Measurements from ENCODE around the gene KDSR. TPM values are rescaled to one million over a fixed set of nuclear protein-coding genes. Genes with fewer than 3 reads are reported as not detected.

The KDSR gene
- total RNA-seq, 1 experiment from 2014 or later, result 41.7 TPM

DNA sequence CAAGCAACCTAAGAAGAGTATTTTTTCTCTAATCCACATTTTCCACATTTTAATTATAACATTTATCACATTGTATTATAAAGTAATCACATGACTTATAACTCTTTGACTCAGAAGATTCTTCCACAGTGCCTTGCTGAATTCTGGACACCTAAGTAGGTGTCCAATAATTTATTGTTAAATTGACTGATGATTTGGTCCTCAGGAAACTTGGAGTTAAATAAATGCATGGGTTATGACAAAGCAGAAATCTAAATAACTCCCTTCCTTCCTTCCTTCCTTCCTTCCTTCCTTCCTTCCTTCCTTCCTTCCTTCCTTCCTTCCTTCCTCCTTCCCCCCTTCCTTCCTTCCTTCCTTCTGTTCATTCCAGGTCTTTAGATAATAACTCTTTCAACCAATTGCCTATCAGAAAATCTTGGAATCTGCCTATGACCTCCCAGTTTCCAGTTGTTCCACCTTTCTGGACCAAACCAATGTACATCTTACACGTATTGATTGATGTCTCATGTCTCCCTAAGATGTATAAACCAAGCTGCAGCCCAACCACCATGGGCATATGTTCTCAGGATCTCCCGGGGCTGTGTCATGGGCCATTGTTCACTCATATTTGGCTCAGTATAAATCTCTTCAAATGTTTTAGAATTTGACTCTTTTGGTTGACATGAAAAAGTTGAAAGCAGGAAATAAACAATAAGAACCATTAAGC, 10.4 kb upstream of the KDSR start:
- H3K9me3 ChIP-seq (ENCODE audit: insufficient read depth, low read depth), result no peaks in the 10 kb centered on the region

DNA sequence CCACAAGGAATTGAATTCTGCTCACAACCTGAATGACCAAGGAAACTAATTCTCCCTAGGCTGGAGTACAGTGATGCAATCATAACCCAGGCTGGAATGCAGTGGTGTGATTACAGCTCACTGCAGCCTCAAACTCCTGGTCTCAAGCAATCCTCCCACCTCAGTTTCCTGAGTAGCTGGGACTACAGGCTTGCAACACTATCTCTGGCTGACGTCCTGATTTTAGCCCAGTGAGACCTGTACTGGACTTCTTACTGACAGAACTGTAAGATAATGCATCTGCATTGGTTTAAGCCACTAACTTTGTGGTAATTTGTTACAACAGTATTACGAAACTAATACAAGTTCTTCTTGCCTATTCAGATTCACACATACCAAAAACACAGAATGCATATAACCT, 9.5 kb upstream of the KDSR start:
- Histone ChIP-seq H3K27ac (no peak overlapping the region), H3K4me2 (no peak overlapping the region), H3K9me3 (ENCODE audit: insufficient read depth, low read depth) (no peaks in the 10 kb centered on the region), H3K79me2 (ENCODE audit: low read depth) (no peaks in the 10 kb centered on the region), H3K9me2 (ENCODE audit: insufficient read depth) (no peaks in the 10 kb centered on the region), H4K20me1 (ENCODE audit: insufficient read depth) (no peaks in the 10 kb centered on the region), H3K36me3 (ENCODE audit: low read depth) (no peaks in the 10 kb centered on the region), H3K27me3 (ENCODE audit: insufficient read depth, low read depth) (no peaks in the 10 kb centered on the region), H3F3A (ENCODE audit: insufficient read depth, low read depth) (no peaks in the 10 kb centered on the region), H3K4me1 (replicated peaks; ENCODE audit: insufficient read depth) (no peaks in the 10 kb centered on the region), H2AFZ (no peak overlapping the region), H3K4me3 (no peak overlapping the region)
- TF ChIP-seq EZH2 (IDR thresholded peaks at IDR 0.05; ENCODE audit: low read depth) (no peak), CTCF (conservative IDR thresholded peaks at IDR 0.05) (no peak)
- ChIA-PET CTCF (no interaction called here), POLR2A (ENCODE audit: unreplicated experiment) (no interaction called here)
- BruUV-seq (replicated peaks), result no TSS peak
- intact Hi-C loops (cut with micrococcal nuclease; ENCODE audit: unreplicated experiment), result no loop called here
- peak in 1 of 2 experiments; percentile 36 for DNase-seq

More for the DNA sequence above, 10.4 kb upstream of the KDSR start:
- Histone ChIP-seq H3F3A (ENCODE audit: insufficient read depth, low read depth) (no peaks in the 10 kb centered on the region), H3K79me2 (ENCODE audit: low read depth) (no peaks in the 10 kb centered on the region), H3K27me3 (ENCODE audit: insufficient read depth, low read depth) (no peaks in the 10 kb centered on the region), H3K9me2 (ENCODE audit: insufficient read depth) (no peaks in the 10 kb centered on the region), H2AFZ (no peak overlapping the region), H3K4me3 (no peak overlapping the region), H3K4me1 (replicated peaks; ENCODE audit: insufficient read depth) (no peaks in the 10 kb centered on the region), H4K20me1 (ENCODE audit: insufficient read depth) (no peaks in the 10 kb centered on the region), H3K27ac (no peak overlapping the region), H3K4me2 (no peak overlapping the region), H3K36me3 (ENCODE audit: low read depth) (no peaks in the 10 kb centered on the region)
- TF ChIP-seq CTCF (conservative IDR thresholded peaks at IDR 0.05), result no peak
- no peak for TF ChIP-seq EZH2 (IDR thresholded peaks at IDR 0.05; ENCODE audit: low read depth)
- intact Hi-C loops (cut with micrococcal nuclease; ENCODE audit: unreplicated experiment), result no loop called here
- no peak for DNase-seq
- ChIA-PET POLR2A (ENCODE audit: unreplicated experiment) (no interaction called here), CTCF (no interaction called here)
- no TSS peak for BruUV-seq (replicated peaks)

GRCh38 chr18:63374540-63374939, 7.5 kb upstream of the KDSR start:
- no peaks in the 10 kb centered on the region for H3K27me3 ChIP-seq (ENCODE audit: insufficient read depth, low read depth)
- H3K4me3 ChIP-seq, result no peak overlapping the region
- H3K79me2 ChIP-seq (ENCODE audit: low read depth), result no peaks in the 10 kb centered on the region
- no peaks in the 10 kb centered on the region for H3F3A ChIP-seq (ENCODE audit: insufficient read depth, low read depth)
- H3K27ac ChIP-seq, result no peak overlapping the region
- H2AFZ ChIP-seq, result no peak overlapping the region
- no peaks in the 10 kb centered on the region for H3K36me3 ChIP-seq (ENCODE audit: low read depth)
- no peak overlapping the region for H3K4me2 ChIP-seq
- intact Hi-C loops (cut with micrococcal nuclease; ENCODE audit: unreplicated experiment), result no loop called here
- H4K20me1 ChIP-seq (ENCODE audit: insufficient read depth), result no peaks in the 10 kb centered on the region
- BruUV-seq (replicated peaks), result no TSS peak
- no peaks in the 10 kb centered on the region for H3K4me1 ChIP-seq (replicated peaks; ENCODE audit: insufficient read depth)
- no peak for TF ChIP-seq EZH2 (IDR thresholded peaks at IDR 0.05; ENCODE audit: low read depth)
- TF ChIP-seq CTCF (conservative IDR thresholded peaks at IDR 0.05), result no peak
- no peak for DNase-seq
- H3K9me3 ChIP-seq (ENCODE audit: insufficient read depth, low read depth), result no peaks in the 10 kb centered on the region; the same call in 1 of the 2 replicates
- no peaks in the 10 kb centered on the region for H3K9me2 ChIP-seq (ENCODE audit: insufficient read depth)
- CTCF ChIA-PET, result no interaction called here
- POLR2A ChIA-PET (ENCODE audit: unreplicated experiment), result no interaction called here

Measured in PC-9 (cell line).